K562 (cell line): ENCODE results near the gene WNT7B. TPM values are rescaled to one million over a fixed set of nuclear protein-coding genes. Genes with fewer than 3 reads are reported as not detected.

Source experiments
- BCOR ChIP-seq: fragments of 450-650 bp; IDR thresholded peaks from 2 replicates; pipeline ENCODE4 v1.6.1; 2016
- HOXB6 ChIP-seq: fragments of 250-450 bp; sonication (Bioruptor Pico); IDR thresholded peaks from 2 replicates; pipeline ENCODE4 v1.5.1; 2022; ENCODE audit warnings: mild to moderate bottlenecking, borderline replicate concordance
- HSF4 ChIP-seq: fragments of 250-450 bp; sonication (Bioruptor Pico); IDR thresholded peaks from 2 replicates; pipeline ENCODE4 v2.1.2; 2022; ENCODE audit warnings: mild to moderate bottlenecking, moderate library complexity, borderline replicate concordance
- SLC30A9 ChIP-seq: fragments of 250-450 bp; sonication (Bioruptor Pico); IDR thresholded peaks from 2 replicates; pipeline ENCODE4 v1.8.0; 2022; ENCODE audit warnings: mild to moderate bottlenecking, moderate library complexity
- YY1 ChIP-seq, 3 experiments: IDR thresholded peaks; 2 replicates each; pipeline ENCODE4 v1.6.1; 2011; ENCODE audit warnings: low read length in 2 of 3, mild to moderate bottlenecking in 2 of 3, moderate library complexity in 2 of 3, borderline replicate concordance in 1 of 3, control low read depth in 1 of 3, low read depth in 1 of 3; ENCODE audit not compliant: insufficient read depth in 3 of 3, insufficient replicate concordance in 2 of 3, control insufficient read depth in 1 of 3, insufficient read length in 1 of 3; ENCODE audit errors: extremely low read depth in 1 of 3
- ZNF124 ChIP-seq: sonication (generic); formaldehyde crosslinking; IDR thresholded peaks from 2 replicates; pipeline ENCODE4 v1.8.1; 2022; ENCODE audit warnings: missing genetic modification reagents
- ZNF24 ChIP-seq: fragments of 450-650 bp; IDR thresholded peaks from 2 replicates; pipeline ENCODE4 v1.6.1; 2016
- ZNF253 ChIP-seq: fragments of 250-450 bp; sonication (Bioruptor Pico); conservative IDR thresholded peaks from 2 replicates; pipeline ENCODE4 v1.6.1; 2021; ENCODE audit warnings: mild to moderate bottlenecking
- ZNF347 ChIP-seq: fragments of 450-650 bp; formaldehyde crosslinking; IDR thresholded peaks from 2 replicates; pipeline ENCODE4 v1.4.0; 2020; ENCODE audit warnings: low read depth, mild to moderate bottlenecking, moderate library complexity
- ZNF551 ChIP-seq: fragments of 250-450 bp; sonication (Bioruptor Pico); IDR thresholded peaks from 2 replicates; pipeline ENCODE4 v1.5.0; 2021; ENCODE audit warnings: mild to moderate bottlenecking, moderate library complexity
- ZNF778 ChIP-seq: fragments of 450-650 bp; formaldehyde crosslinking; IDR thresholded peaks from 2 replicates; pipeline ENCODE4 v1.4.0; 2020; ENCODE audit warnings: mild to moderate bottlenecking, moderate library complexity
- polyA plus RNA-seq, 8 experiments: library from polyadenylated mRNA; depleted of rRNA in 4 of 8; stranded (reverse) in 5 of 8; unstranded in 3 of 8; fragments of >200 nt; fragmentation: Nextera tagmentation in 2 of 8; fragmentation: Illumina TruSeq in 1 of 8; extraction: Ambion mirVana in 2 of 8; extraction: Trizol in 1 of 8; gene quantifications; 2 replicates each; pipeline versions ENCODE4 v1.2.1 to v1.2.3, GENCODE V29; 2011 to 2014; ENCODE audit warnings: inconsistent platforms in 1 of 8, missing spikeins in 1 of 8
- total RNA-seq, 7 experiments: library from RNA; depleted of rRNA in 6 of 7; stranded (reverse); fragments of >200 nt in 6 of 7; fragmentation: Illumina TruSeq in 2 of 7; extraction: Trizol in 2 of 7; gene quantifications; 2 replicates each; pipeline versions ENCODE4 v1.2.1 to v1.2.3, GENCODE V29; 2011 to 2021; ENCODE audit warnings: low replicate concordance in 1 of 7
- TF ChIP-seq, protein P1 (sequence below): fragments of 450-650 bp; IDR thresholded peaks from 2 replicates; pipeline ENCODE4 v1.6.1; 2016; ENCODE audit warnings: low read depth
- TF ChIP-seq, protein P2 (sequence below): IDR thresholded peaks from 3 replicates; pipeline ENCODE4 v1.6.1; 2011; ENCODE audit warnings: borderline replicate concordance, mild to moderate bottlenecking, moderate library complexity; ENCODE audit not compliant: insufficient read length; ENCODE audit errors: extremely low read depth
- TF ChIP-seq, protein P3 (sequence below): fragments of 450-650 bp; IDR thresholded peaks from 2 replicates; pipeline ENCODE4 v1.6.1; 2016; ENCODE audit warnings: antibody characterized with exemption

The WNT7B gene
- total and polyA plus RNA-seq, 9 of the 15 experiments (the other 6 are each of a cell fraction or from before 2014, with no cell fraction given), result not detected

DNA sequence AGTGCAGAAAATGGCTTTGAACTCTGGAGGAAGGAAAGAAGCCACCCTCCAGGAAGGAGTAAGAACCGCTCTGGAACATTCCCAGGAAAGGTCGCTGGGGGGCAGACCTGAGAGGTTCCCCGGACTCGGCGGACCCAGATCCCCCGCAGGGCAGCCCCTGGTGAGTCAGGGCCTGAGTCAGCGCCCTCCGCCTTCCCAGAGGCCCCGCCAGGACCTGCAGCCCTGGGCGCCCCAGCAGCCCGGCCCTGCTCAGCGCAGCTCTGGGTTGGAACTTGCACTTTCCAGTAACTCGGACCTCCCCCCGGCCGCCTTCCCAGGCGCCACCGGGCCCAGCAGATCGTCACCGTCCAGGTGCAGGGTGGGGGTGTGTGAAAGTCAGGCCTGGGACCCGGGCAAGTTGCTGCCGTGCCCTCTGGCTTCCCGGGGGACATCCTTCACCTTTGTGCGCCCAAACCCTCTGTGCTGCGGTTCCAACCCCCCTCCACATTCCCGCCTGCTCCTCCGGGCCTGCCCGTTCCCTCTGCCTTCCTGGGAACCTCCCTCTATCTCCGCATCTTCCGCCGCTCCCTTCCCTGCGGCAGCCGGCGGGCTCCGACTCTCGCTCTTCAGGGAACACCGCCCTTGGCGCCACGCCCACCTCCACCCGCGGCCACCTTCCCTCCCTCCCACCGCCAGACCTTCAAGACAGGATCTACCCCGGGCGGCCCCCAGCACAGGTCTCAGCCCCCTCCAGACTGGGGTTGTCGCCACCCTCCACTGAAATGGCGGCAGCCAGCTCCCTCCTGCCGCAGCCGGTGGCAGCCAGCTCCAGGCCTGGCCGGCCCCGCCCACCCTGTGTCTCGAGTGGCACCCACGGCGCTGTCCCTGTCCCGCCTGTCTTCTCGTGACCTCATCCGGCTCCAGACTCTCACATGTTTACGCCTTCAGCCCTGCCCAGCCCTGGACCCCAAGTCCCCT lies 36.8 kb upstream of the WNT7B start (continued):
- TF ChIP-seq, protein P1, sequence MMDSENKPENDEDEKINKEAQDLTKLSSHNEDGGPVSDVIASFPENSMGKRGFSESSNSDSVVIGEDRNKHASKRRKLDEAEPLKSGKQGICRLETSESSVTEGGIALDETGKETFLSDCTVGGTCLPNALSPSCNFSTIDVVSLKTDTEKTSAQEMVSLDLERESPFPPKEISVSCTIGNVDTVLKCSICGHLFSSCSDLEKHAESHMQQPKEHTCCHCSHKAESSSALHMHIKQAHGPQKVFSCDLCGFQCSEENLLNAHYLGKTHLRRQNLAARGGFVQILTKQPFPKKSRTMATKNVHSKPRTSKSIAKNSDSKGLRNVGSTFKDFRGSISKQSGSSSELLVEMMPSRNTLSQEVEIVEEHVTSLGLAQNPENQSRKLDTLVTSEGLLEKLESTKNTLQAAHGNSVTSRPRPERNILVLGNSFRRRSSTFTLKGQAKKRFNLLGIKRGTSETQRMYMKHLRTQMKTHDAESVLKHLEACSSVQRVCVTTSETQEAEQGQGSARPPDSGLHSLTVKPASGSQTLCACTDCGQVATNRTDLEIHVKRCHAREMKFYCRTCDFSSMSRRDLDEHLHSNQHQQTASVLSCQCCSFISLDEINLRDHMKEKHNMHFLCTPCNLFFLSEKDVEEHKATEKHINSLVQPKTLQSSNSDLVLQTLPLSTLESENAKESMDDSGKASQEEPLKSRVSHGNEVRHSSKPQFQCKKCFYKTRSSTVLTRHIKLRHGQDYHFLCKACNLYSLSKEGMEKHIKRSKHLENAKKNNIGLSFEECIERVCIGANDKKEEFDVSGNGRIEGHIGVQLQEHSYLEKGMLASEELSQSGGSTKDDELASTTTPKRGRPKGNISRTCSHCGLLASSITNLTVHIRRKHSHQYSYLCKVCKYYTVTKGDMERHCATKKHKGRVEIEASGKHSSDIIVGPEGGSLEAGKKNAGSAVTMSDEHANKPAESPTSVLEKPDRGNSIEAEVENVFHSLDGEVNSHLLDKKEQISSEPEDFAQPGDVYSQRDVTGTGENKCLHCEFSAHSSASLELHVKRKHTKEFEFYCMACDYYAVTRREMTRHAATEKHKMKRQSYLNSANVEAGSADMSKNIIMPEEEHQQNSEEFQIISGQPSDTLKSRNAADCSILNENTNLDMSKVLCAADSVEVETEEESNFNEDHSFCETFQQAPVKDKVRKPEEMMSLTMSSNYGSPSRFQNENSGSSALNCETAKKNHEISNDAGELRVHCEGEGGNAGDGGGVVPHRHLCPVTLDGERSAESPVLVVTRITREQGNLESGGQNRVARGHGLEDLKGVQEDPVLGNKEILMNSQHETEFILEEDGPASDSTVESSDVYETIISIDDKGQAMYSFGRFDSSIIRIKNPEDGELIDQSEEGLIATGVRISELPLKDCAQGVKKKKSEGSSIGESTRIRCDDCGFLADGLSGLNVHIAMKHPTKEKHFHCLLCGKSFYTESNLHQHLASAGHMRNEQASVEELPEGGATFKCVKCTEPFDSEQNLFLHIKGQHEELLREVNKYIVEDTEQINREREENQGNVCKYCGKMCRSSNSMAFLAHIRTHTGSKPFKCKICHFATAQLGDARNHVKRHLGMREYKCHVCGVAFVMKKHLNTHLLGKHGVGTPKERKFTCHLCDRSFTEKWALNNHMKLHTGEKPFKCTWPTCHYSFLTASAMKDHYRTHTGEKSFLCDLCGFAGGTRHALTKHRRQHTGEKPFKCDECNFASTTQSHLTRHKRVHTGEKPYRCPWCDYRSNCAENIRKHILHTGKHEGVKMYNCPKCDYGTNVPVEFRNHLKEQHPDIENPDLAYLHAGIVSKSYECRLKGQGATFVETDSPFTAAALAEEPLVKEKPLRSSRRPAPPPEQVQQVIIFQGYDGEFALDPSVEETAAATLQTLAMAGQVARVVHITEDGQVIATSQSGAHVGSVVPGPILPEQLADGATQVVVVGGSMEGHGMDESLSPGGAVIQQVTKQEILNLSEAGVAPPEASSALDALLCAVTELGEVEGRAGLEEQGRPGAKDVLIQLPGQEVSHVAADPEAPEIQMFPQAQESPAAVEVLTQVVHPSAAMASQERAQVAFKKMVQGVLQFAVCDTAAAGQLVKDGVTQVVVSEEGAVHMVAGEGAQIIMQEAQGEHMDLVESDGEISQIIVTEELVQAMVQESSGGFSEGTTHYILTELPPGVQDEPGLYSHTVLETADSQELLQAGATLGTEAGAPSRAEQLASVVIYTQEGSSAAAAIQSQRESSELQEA, result no peak
- TF ChIP-seq BCOR (no peak; the same call in 1 of the 2 replicates), ZNF778 (CRISPR knock-in tag) (no peak), YY1 (IDR thresholded peaks at IDR 0.05; ENCODE audit: borderline replicate concordance in 1 of 3, control insufficient read depth in 1 of 3, extremely low read depth in 1 of 3, insufficient read depth in 3 of 3, insufficient read length in 1 of 3, insufficient replicate concordance in 2 of 3, low read depth in 1 of 3, low read length in 2 of 3) (peak; percentile 19 to 75 (median 65)), ZNF24 (no peak), HSF4 (no peak), ZNF347 (CRISPR knock-in tag) (no peak), SLC30A9 (no peak), ZNF124 (no peak), ZNF253 (CRISPR knock-in tag) (no peak), HOXB6 (CRISPR knock-in tag) (no peak), ZNF551 (CRISPR knock-in tag) (no peak)
- TF ChIP-seq, protein P2, sequence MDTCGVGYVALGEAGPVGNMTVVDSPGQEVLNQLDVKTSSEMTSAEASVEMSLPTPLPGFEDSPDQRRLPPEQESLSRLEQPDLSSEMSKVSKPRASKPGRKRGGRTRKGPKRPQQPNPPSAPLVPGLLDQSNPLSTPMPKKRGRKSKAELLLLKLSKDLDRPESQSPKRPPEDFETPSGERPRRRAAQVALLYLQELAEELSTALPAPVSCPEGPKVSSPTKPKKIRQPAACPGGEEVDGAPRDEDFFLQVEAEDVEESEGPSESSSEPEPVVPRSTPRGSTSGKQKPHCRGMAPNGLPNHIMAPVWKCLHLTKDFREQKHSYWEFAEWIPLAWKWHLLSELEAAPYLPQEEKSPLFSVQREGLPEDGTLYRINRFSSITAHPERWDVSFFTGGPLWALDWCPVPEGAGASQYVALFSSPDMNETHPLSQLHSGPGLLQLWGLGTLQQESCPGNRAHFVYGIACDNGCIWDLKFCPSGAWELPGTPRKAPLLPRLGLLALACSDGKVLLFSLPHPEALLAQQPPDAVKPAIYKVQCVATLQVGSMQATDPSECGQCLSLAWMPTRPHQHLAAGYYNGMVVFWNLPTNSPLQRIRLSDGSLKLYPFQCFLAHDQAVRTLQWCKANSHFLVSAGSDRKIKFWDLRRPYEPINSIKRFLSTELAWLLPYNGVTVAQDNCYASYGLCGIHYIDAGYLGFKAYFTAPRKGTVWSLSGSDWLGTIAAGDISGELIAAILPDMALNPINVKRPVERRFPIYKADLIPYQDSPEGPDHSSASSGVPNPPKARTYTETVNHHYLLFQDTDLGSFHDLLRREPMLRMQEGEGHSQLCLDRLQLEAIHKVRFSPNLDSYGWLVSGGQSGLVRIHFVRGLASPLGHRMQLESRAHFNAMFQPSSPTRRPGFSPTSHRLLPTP, result no peak
- TF ChIP-seq, protein P3, sequence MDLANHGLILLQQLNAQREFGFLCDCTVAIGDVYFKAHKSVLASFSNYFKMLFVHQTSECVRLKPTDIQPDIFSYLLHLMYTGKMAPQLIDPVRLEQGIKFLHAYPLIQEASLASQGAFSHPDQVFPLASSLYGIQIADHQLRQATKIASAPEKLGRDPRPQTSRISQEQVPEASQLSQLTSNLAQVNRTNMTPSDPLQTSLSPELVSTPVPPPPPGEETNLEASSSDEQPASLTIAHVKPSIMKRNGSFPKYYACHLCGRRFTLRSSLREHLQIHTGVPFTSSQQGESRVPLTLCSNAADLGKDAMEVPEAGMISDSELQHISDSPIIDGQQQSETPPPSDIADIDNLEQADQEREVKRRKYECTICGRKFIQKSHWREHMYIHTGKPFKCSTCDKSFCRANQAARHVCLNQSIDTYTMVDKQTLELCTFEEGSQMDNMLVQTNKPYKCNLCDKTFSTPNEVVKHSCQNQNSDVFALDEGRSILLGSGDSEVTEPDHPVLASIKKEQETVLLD, result no peak
